Central memory CD8-positive, alpha-beta T cell (primary cell): ENCODE results near the gene CREM.
"Not testable (repeated sequence)": the region's sequence is repeated elsewhere in the genome, so short reads cannot be mapped to it uniquely, and the experiment has no call there.

Source experiments
- ATAC-seq: fragments of 150-1000 bp; cut with Tn5 transposase; replicated peaks from 2 replicates; pipeline ENCODE4 v1.10.0; 2022; ENCODE audit warnings: mild to moderate bottlenecking, moderate FRiP score, moderate number of reproducible peaks; ENCODE audit not compliant: poor library complexity, severe bottlenecking; ENCODE audit errors: extremely low read depth
- DNase-seq, 2 donors: peaks; one replicate each; pipeline ENCODE4 v3.0.0; 2021; ENCODE audit warnings: low spot score in 2 of 2
- H3K27ac Mint-ChIP-seq: one replicate; pipeline ENCODE4 v1.8.0; 2022; ENCODE audit warnings: low read depth, mild to moderate bottlenecking, moderate library complexity, mixed read lengths
- H3K27me3 Mint-ChIP-seq: one replicate; pipeline ENCODE4 v1.8.0; 2022; ENCODE audit warnings: mixed read lengths
- H3K36me3 Mint-ChIP-seq: one replicate; pipeline ENCODE4 v1.8.0; 2022; ENCODE audit warnings: mild to moderate bottlenecking, moderate library complexity, mixed read lengths; ENCODE audit not compliant: insufficient read depth
- H3K4me1 Mint-ChIP-seq: one replicate; pipeline ENCODE4 v1.8.0; 2022; ENCODE audit warnings: mixed read lengths
- H3K4me3 Mint-ChIP-seq: one replicate; pipeline ENCODE4 v1.8.0; 2022; ENCODE audit warnings: mild to moderate bottlenecking, moderate library complexity, mixed read lengths
- H3K9me3 Mint-ChIP-seq: one replicate; pipeline ENCODE4 v1.8.0; 2022; ENCODE audit warnings: mixed read lengths

Gene CREM

GRCh38 chr10:35126530-35127288, at the start of gene CREM:
TSS of gene CREM (plus strand) at chr10:35126846. CDS start at chr10:35137836, 10,990 bp downstream.
- H3K4me3 Mint-ChIP-seq = peak within 1 kb of the TSS; percentile 92
- no peaks in the 10 kb centered on the region for H3K27me3 Mint-ChIP-seq
- DNase-seq (peak; percentile 97 to 99), ATAC-seq (peak; percentile 81)
- peaks cover 20% of the 10 kb centered on the region for H3K4me1 Mint-ChIP-seq
- peak within 1 kb of the TSS; percentile 99 for H3K27ac Mint-ChIP-seq
- peaks cover 30% of the 10 kb centered on the region for H3K36me3 Mint-ChIP-seq
- no peaks in the 10 kb centered on the region for H3K9me3 Mint-ChIP-seq

GRCh38 chr10:35079265-35079664, 47.4 kb upstream of the CREM start:
- DNase-seq (no peak), ATAC-seq (no peak)
- peaks cover 40% of the 10 kb centered on the region for H3K4me1 Mint-ChIP-seq
- no peaks in the 10 kb centered on the region for H3K9me3 Mint-ChIP-seq
- peaks cover 8% of the 10 kb centered on the region for H3K36me3 Mint-ChIP-seq
- no peak overlapping the region for H3K27ac Mint-ChIP-seq
- H3K4me3 Mint-ChIP-seq = no peak overlapping the region
- H3K27me3 Mint-ChIP-seq = no peaks in the 10 kb centered on the region

- H3K9me3 Mint-ChIP-seq = no peaks in the 10 kb centered on the region
- ATAC-seq = no peak
- peaks cover 8% of the 10 kb centered on the region for H3K36me3 Mint-ChIP-seq
- no peaks in the 10 kb centered on the region for H3K27me3 Mint-ChIP-seq
- H3K4me3 Mint-ChIP-seq = no peak overlapping the region
- H3K4me1 Mint-ChIP-seq = peaks cover 37% of the 10 kb centered on the region
- DNase-seq = no peak
- no peak overlapping the region for H3K27ac Mint-ChIP-seq
These were observed 46.9 kb upstream of the CREM start for GRCh38 chr10:35079763-35080162.

- DNase-seq, H3K27ac Mint-ChIP-seq, H3K36me3 Mint-ChIP-seq, H3K9me3 Mint-ChIP-seq, H3K27me3 Mint-ChIP-seq, H3K4me3 Mint-ChIP-seq, ATAC-seq: not testable (repeated sequence)
- H3K4me1 Mint-ChIP-seq = peaks cover 34% of the 10 kb centered on the region
These were observed 46.4 kb upstream of the CREM start for GRCh38 chr10:35080261-35080660.

- DNase-seq (no peak), ATAC-seq (no peak)
- Mint-ChIP-seq H3K27me3 (no peaks in the 10 kb centered on the region), H3K27ac (peak overlapping the region; percentile 71), H3K9me3 (no peaks in the 10 kb centered on the region), H3K4me3 (peak overlapping the region; percentile 36), H3K4me1 (peaks cover 64% of the 10 kb centered on the region), H3K36me3 (peaks cover 6% of the 10 kb centered on the region)
These were observed 43.4 kb upstream of the CREM start for GRCh38 chr10:35083242-35083641.

GRCh38 chr10:35089611-35090161, 37.0 kb upstream of the CREM start:
- no peaks in the 10 kb centered on the region for H3K27me3 Mint-ChIP-seq
- H3K4me1 Mint-ChIP-seq = peaks cover 52% of the 10 kb centered on the region
- DNase-seq (peak in 1 of 2 donors; percentile 14), ATAC-seq (peak; percentile 54)
- no peaks in the 10 kb centered on the region for H3K9me3 Mint-ChIP-seq
- peak overlapping the region; percentile 87 for H3K27ac Mint-ChIP-seq
- peaks cover 20% of the 10 kb centered on the region for H3K36me3 Mint-ChIP-seq
- peak overlapping the region; percentile 91 for H3K4me3 Mint-ChIP-seq

- peak; percentile 95 for ATAC-seq
- Mint-ChIP-seq H3K4me3 (peak within 1 kb of the TSS; percentile 91), H3K27me3 (no peaks in the 10 kb centered on the region), H3K27ac (peak within 1 kb of the TSS; percentile 87), H3K9me3 (no peaks in the 10 kb centered on the region), H3K4me1 (peaks cover 52% of the 10 kb centered on the region), H3K36me3 (peaks cover 20% of the 10 kb centered on the region)
- DNase-seq = peak; percentile 88 to 91
These were observed 36.3 kb upstream of the CREM start, which contains the start of gene CUL2 for GRCh38 chr10:35090162-35090954. TSS of gene CUL2 (minus strand) at chr10:35090341. CDS start at chr10:35071317, 19,024 bp downstream.

GRCh38 chr10:35091994-35092790, 34.5 kb upstream of the CREM start:
- no peak overlapping the region for H3K4me3 Mint-ChIP-seq
- DNase-seq = no peak

GRCh38 chr10:35092851-35093250, 33.8 kb upstream of the CREM start:
- H3K27ac Mint-ChIP-seq = no peak overlapping the region
- peaks cover 16% of the 10 kb centered on the region for H3K36me3 Mint-ChIP-seq
- H3K4me1 Mint-ChIP-seq = peaks cover 27% of the 10 kb centered on the region
- no peak overlapping the region for H3K4me3 Mint-ChIP-seq
- peaks cover 22% of the 10 kb centered on the region for H3K27me3 Mint-ChIP-seq
- no peaks in the 10 kb centered on the region for H3K9me3 Mint-ChIP-seq
- ATAC-seq = no peak
- no peak for DNase-seq

More at GRCh38 chr10:35091994-35092790, 34.5 kb upstream of the CREM start:
- peaks cover 33% of the 10 kb centered on the region for H3K4me1 Mint-ChIP-seq
- no peak for ATAC-seq
- H3K9me3 Mint-ChIP-seq = no peaks in the 10 kb centered on the region
- H3K36me3 Mint-ChIP-seq = peaks cover 20% of the 10 kb centered on the region
- H3K27me3 Mint-ChIP-seq = peaks cover 18% of the 10 kb centered on the region
- no peak overlapping the region for H3K27ac Mint-ChIP-seq

- peaks cover 33% of the 10 kb centered on the region for H3K27me3 Mint-ChIP-seq
- ATAC-seq (no peak), DNase-seq (no peak)
- H3K9me3 Mint-ChIP-seq = no peaks in the 10 kb centered on the region
- H3K27ac Mint-ChIP-seq = no peak overlapping the region
- H3K4me3 Mint-ChIP-seq = no peak overlapping the region
- peaks cover 2% of the 10 kb centered on the region for H3K4me1 Mint-ChIP-seq
- peaks cover 1% of the 10 kb centered on the region for H3K36me3 Mint-ChIP-seq
These were observed 30.3 kb upstream of the CREM start for GRCh38 chr10:35096312-35096711.

GRCh38 chr10:35097510-35097909, 29.1 kb upstream of the CREM start:
- H3K27ac Mint-ChIP-seq = no peak overlapping the region
- H3K9me3 Mint-ChIP-seq = no peaks in the 10 kb centered on the region
- ATAC-seq (no peak), DNase-seq (no peak)
- H3K4me3 Mint-ChIP-seq = no peak overlapping the region
- peaks cover 33% of the 10 kb centered on the region for H3K27me3 Mint-ChIP-seq
- H3K36me3 Mint-ChIP-seq = no peaks in the 10 kb centered on the region
- no peaks in the 10 kb centered on the region for H3K4me1 Mint-ChIP-seq

GRCh38 chr10:35103882-35104281, 22.8 kb upstream of the CREM start:
- no peaks in the 10 kb centered on the region for H3K4me1 Mint-ChIP-seq
- no peaks in the 10 kb centered on the region for H3K36me3 Mint-ChIP-seq

More at GRCh38 chr10:35103882-35104281, 22.8 kb upstream of the CREM start:
- H3K27ac Mint-ChIP-seq = no peak overlapping the region
- H3K27me3 Mint-ChIP-seq = peaks cover under 1% of the 10 kb centered on the region
- no peak overlapping the region for H3K4me3 Mint-ChIP-seq
- ATAC-seq (no peak), DNase-seq (no peak)
- no peaks in the 10 kb centered on the region for H3K9me3 Mint-ChIP-seq
